Ureter (tissue), 1 donor: ENCODE results near the gene SPSB2. TPM values are rescaled to one million over a fixed set of nuclear protein-coding genes. Genes with fewer than 3 reads are reported as not detected.
"Not testable (repeated sequence)": the region's sequence is repeated elsewhere in the genome, so short reads cannot be mapped to it uniquely, and the experiment has no call there.

Experiments
- DNase-seq: peaks from one replicate; pipeline ENCODE4 v3.0.0-alpha.2; 2020; ENCODE audit warnings: low spot score
- total RNA-seq: library from RNA; stranded (reverse); gene quantifications from one replicate; pipeline ENCODE4 v1.2.4, GENCODE V29; 2023
- donor health status: DM: yes; HTN: yes; CAD: no.

SPSB2 gene
- 9.9 TPM for total RNA-seq

GRCh38 chr12:6873094-6874014, at the start of gene SPSB2:
TSS of gene SPSB2 (minus strand) at chr12:6873303. CDS start at chr12:6872901, 402 bp downstream.
- peak; percentile 97 for DNase-seq

GRCh38 chr12:6921996-6922946, 49.2 kb upstream of the SPSB2 start:
- no peak for DNase-seq

- DNase-seq: no peak
These were observed 48.4 kb upstream of the SPSB2 start for GRCh38 chr12:6921539-6921938.

GRCh38 chr12:6919588-6919987, 46.5 kb upstream of the SPSB2 start:
- DNase-seq: no peak

- DNase-seq: no peak
These were observed 44.6 kb upstream of the SPSB2 start for GRCh38 chr12:6917491-6918231.

- DNase-seq: no peak
These were observed 43.5 kb upstream of the SPSB2 start for GRCh38 chr12:6916426-6917200.

GRCh38 chr12:6915789-6916285, 42.7 kb upstream of the SPSB2 start:
- DNase-seq: no peak

GRCh38 chr12:6914947-6915788, 42.1 kb upstream of the SPSB2 start:
- DNase-seq: no peak

- DNase-seq: peak; percentile 84
These were observed 41.3 kb upstream of the SPSB2 start, which contains the start of gene ENO2 for GRCh38 chr12:6914246-6914946. TSS of gene ENO2 (plus strand) at chr12:6914580. CDS start at chr12:6915833, 1,253 bp downstream.

- DNase-seq: no peak
These were observed 39.2 kb upstream of the SPSB2 start for GRCh38 chr12:6912164-6912935.

GRCh38 chr12:6909421-6910145, 36.5 kb upstream of the SPSB2 start:
- DNase-seq: no peak

GRCh38 chr12:6908141-6908540, 35.0 kb upstream of the SPSB2 start:
- not testable (repeated sequence) for DNase-seq

- DNase-seq: no peak
These were observed 32.4 kb upstream of the SPSB2 start for GRCh38 chr12:6905414-6906040.

GRCh38 chr12:6904280-6905276, 31.5 kb upstream of the SPSB2 start, which contains the start of gene LRRC23:
TSS of gene LRRC23 (plus strand) at chr12:6904822. CDS start at chr12:6905634, 812 bp downstream.
- peak; percentile 98 for DNase-seq

GRCh38 chr12:6903722-6904121, 30.6 kb upstream of the SPSB2 start:
- DNase-seq: no peak

GRCh38 chr12:6902448-6902847, 29.3 kb upstream of the SPSB2 start:
- DNase-seq: no peak
